Endodermal cell (in vitro differentiated cells): Measurements from ENCODE around the gene PUS10. TPM values are rescaled to one million over a fixed set of nuclear protein-coding genes. Genes with fewer than 3 reads are reported as not detected.
"Not testable (repeated sequence)": the region's sequence is repeated elsewhere in the genome, so short reads cannot be mapped to it uniquely, and the experiment has no call there.

Experiments used
- DNase-seq: peaks from one replicate; pipeline ENCODE4 v3.0.0-alpha.2; 2017
- H3K27ac ChIP-seq: 2 replicates; pipeline ENCODE4 v1.5.1; 2013; ENCODE audit warnings: mild to moderate bottlenecking, low read depth, low read length, moderate library complexity
- H3K27me3 ChIP-seq: 2 replicates; pipeline ENCODE4 v1.6.1; 2013; ENCODE audit warnings: mild to moderate bottlenecking, low read length, moderate library complexity; ENCODE audit not compliant: insufficient read depth, control insufficient read depth, poor library complexity, severe bottlenecking
- H3K36me3 ChIP-seq: 2 replicates; pipeline ENCODE4 v1.7.0; 2013; ENCODE audit warnings: mild to moderate bottlenecking, low read length, moderate library complexity; ENCODE audit not compliant: control insufficient read depth, insufficient read depth
- H3K4me1 ChIP-seq: one replicate; pipeline ENCODE4 v1.7.0; 2013; ENCODE audit warnings: low read length; ENCODE audit not compliant: control insufficient read depth, insufficient read depth
- H3K4me3 ChIP-seq: 2 replicates; pipeline ENCODE4 v1.5.1; 2013; ENCODE audit warnings: mild to moderate bottlenecking, low read length, moderate library complexity
- H3K9ac ChIP-seq: 2 replicates; pipeline ENCODE4 v1.6.1; 2013; ENCODE audit warnings: mild to moderate bottlenecking, low read length, moderate library complexity; ENCODE audit not compliant: poor library complexity, severe bottlenecking; ENCODE audit errors: extremely low read depth
- H3K9me3 ChIP-seq: 2 replicates; pipeline ENCODE4 v1.6.1; 2013; ENCODE audit warnings: mild to moderate bottlenecking, low read length, moderate library complexity; ENCODE audit not compliant: control insufficient read depth
- H3K27ac Mint-ChIP-seq: 2 replicates; pipeline ENCODE4 v1.8.0; 2020; ENCODE audit warnings: mixed read lengths
- H3K27me3 Mint-ChIP-seq: 2 replicates; pipeline ENCODE4 v1.8.0; 2021; ENCODE audit warnings: mild to moderate bottlenecking, mixed read lengths; ENCODE audit not compliant: insufficient read depth
- H3K36me3 Mint-ChIP-seq: 2 replicates; pipeline ENCODE4 v1.8.0; 2020; ENCODE audit warnings: low read depth, mixed read lengths
- H3K4me1 Mint-ChIP-seq: 2 replicates; pipeline ENCODE4 v1.8.0; 2020; ENCODE audit warnings: mixed read lengths
- H3K4me3 Mint-ChIP-seq: 2 replicates; pipeline ENCODE4 v1.8.0; 2020; ENCODE audit warnings: mild to moderate bottlenecking, moderate library complexity, mixed read lengths
- H3K9me3 Mint-ChIP-seq: 2 replicates; pipeline ENCODE4 v1.8.0; 2020; ENCODE audit warnings: mild to moderate bottlenecking, mixed read lengths
- CTCF ChIP-seq: fragments of 200-600 bp; sonication (generic); conservative IDR thresholded peaks from 2 replicates; pipeline ENCODE4 v1.5.0; 2021; ENCODE audit warnings: antibody characterized with exemption, mild to moderate bottlenecking
- WGBS, 2 experiments: methylation state at CpG; one replicate each; pipeline versions ENCODE4 v1.1.5 to v1.1.7; 2013; ENCODE audit warnings: missing lambda C conversion rate in 2 of 2, mixed read lengths in 1 of 2; ENCODE audit not compliant: insufficient coverage in 1 of 2, insufficient read length in 1 of 2; 5-methylcytosine and 5-hydroxymethylcytosine counted together
- total RNA-seq, 2 donors: library from RNA; stranded (reverse); fragmentation: NEBNext Ultra II Directional in 1 of 2; extraction: Animal tissue kit (Norgen Biotek cat#: 25700) in 1 of 2; gene quantifications; 2 replicates in 1 of 2; 3 replicates in 1 of 2; pipeline ENCODE4 v1.2.1, GENCODE V29; 2021

PUS10 gene
- total RNA-seq, 2 donors from 2014 or later: 3.9 to 6.1 TPM

DNA sequence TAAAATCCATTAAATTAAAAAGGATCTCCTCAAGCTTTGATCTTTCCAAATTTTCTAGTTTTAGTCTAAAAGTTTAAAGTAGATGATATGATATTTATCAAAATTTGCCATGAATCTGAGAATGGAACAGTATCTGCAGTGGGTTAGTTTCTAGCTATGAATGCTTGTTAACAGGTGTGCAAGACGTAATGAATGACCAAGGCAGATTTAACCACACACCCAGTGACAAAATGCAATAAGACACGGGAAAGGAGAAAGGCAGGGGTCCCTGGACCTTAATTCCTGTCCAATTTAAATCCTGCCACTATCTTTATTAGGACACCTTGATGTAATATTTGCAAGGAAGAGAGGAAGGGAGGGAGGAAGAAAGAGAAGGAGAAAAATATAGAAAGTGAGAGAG lies 31.0 kb downstream of the PUS10 start:
- 85 to 86% methylated on average over 1 to 2 of the region's 2 CpGs for WGBS, 2 experiments
- H3K4me1 Mint-ChIP-seq: no peaks in the 10 kb centered on the region

DNA sequence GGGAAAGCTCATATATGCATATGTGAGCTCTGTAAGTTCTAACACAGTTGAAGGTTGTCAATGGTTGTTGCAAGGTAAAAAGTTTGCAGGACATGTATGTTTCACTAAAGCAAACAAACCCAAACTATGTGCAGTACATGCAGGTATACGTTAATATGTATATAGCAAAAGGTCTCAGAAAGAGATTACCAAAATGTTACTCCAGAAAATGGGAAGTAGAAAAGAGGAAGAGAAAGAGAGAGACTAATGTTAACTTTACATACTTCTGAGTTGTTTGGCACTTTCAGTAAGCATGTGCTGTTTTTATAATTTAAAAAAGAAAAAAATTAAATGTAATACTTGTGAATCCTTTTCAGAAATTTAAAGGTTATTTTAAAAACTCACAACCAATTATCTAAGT lies 33.3 kb downstream of the PUS10 start:
- no peak overlapping the region for H3K27ac ChIP-seq
- no peaks in the 10 kb centered on the region for H3K27me3 ChIP-seq
- Mint-ChIP-seq H3K27me3 (no peaks in the 10 kb centered on the region), H3K36me3 (no peaks in the 10 kb centered on the region), H3K4me1 (no peaks in the 10 kb centered on the region), H3K9me3 (no peaks in the 10 kb centered on the region), H3K4me3 (no peak overlapping the region), H3K27ac (no peak overlapping the region)
- DNase-seq: no peak
- TF ChIP-seq CTCF: no peak
- H3K4me1 ChIP-seq: no peaks in the 10 kb centered on the region
- WGBS, 2 experiments: 100% methylated on average over 1 of the region's 1 CpG; no CpG with 5 or more reads in 1 of the 2 experiments
- no peaks in the 10 kb centered on the region for H3K36me3 ChIP-seq
- no peaks in the 10 kb centered on the region for H3K9me3 ChIP-seq
- no peak overlapping the region for H3K4me3 ChIP-seq
- H3K9ac ChIP-seq: no peak overlapping the region

More for the DNA sequence above, 31.0 kb downstream of the PUS10 start:
- no peaks in the 10 kb centered on the region for H3K27me3 Mint-ChIP-seq
- Histone ChIP-seq H3K36me3 (no peaks in the 10 kb centered on the region), H3K4me1 (no peaks in the 10 kb centered on the region), H3K9ac (no peak overlapping the region), H3K27ac (no peak overlapping the region), H3K9me3 (peaks cover 12% of the 10 kb centered on the region), H3K27me3 (no peaks in the 10 kb centered on the region), H3K4me3 (no peak overlapping the region)
- peaks cover 15% of the 10 kb centered on the region for H3K9me3 Mint-ChIP-seq
- no peak overlapping the region for H3K4me3 Mint-ChIP-seq
- DNase-seq: no peak
- TF ChIP-seq CTCF: no peak
- H3K27ac Mint-ChIP-seq: no peak overlapping the region
- H3K36me3 Mint-ChIP-seq: peaks cover 4% of the 10 kb centered on the region

DNA sequence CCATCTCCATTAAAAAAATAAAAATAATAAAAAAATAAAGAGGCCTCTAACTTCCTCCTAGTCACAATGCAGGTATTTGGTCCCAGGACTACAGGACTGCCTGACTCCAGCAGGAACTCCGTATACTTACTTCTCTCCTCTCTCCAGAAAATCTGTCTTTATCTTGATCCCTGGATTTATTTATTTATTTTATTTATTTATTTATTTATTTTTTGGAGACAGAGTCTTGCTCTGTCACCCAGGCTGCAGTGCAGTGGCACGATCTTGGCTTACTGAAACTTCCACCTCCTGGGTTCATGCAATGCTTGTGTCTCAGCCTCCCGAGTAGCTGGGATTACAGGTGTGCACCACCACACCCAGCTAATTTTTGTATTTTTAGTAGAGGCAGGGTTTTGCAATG lies 36.0 kb downstream of the PUS10 start:
- not testable (repeated sequence) for H3K9ac ChIP-seq, H3K4me1 Mint-ChIP-seq, H3K4me3 ChIP-seq, H3K4me1 ChIP-seq, H3K9me3 ChIP-seq, H3K27ac Mint-ChIP-seq, H3K36me3 ChIP-seq, H3K9me3 Mint-ChIP-seq, H3K27me3 Mint-ChIP-seq, H3K36me3 Mint-ChIP-seq, DNase-seq, H3K27ac ChIP-seq, H3K27me3 ChIP-seq, H3K4me3 Mint-ChIP-seq
- 99% methylated on average over 3 of the region's 3 CpGs; no CpG with 5 or more reads in 1 of the 2 experiments for WGBS, 2 experiments
